A673 (cell line): ENCODE measurements around the gene PLIN4.

Source experiments
- CTCF ChIP-seq: fragments of 300-800, 200-600 bp; sonication (generic); conservative IDR thresholded peaks from 2 replicates; pipeline ENCODE4 v1.5.1; 2017; ENCODE audit warnings: low read depth, mild to moderate bottlenecking, antibody characterized with exemption, low read length, moderate library complexity, mixed read lengths
- EZH2 ChIP-seq: fragments of 200-600 bp; sonication (generic); IDR thresholded peaks from 2 replicates; pipeline ENCODE4 v1.6.1; 2017; ENCODE audit warnings: borderline replicate concordance, low read depth, mild to moderate bottlenecking, mixed read lengths, antibody characterized with exemption, low read length; ENCODE audit not compliant: poor library complexity, severe bottlenecking

DNA sequence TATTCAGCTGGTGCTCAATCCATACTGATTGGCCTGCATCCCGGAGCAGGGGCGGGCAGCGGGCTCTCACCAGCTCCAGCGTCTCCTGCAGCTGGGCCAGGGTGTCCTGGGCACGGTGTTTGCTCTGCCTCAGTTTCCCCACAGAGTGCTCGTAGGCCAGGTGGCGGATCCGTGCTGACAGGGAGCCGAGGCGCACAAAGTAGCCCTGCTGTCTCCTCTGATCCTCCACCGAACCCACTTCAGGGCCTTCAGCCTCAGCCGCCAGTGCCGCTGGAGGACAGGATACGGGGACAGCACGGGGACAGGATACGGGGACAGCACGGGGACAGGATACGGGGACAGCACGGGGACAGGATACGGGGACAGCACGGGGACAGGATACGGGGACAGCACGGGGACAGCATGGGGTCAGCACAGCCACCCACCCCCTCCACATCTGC is 7.3 kb upstream of the PLIN4 start:
- TF ChIP-seq CTCF (no peak), EZH2 (no peak)
